Prostate gland (tissue), 2 donors: ENCODE results near the gene UST.

Experiments
- POLR2A ChIP-seq: fragments of 450-650 bp; IDR thresholded peaks from one replicate; pipeline ENCODE4 v1.6.1; 2016; ENCODE audit warnings: antibody characterized with exemption, mild to moderate bottlenecking
- POLR2AphosphoS5 ChIP-seq: sonication (generic); formaldehyde crosslinking; IDR thresholded peaks from one replicate; pipeline ENCODE4 v1.6.1; 2017; ENCODE audit warnings: antibody characterized with exemption
- TF ChIP-seq, protein P1 (sequence below), 4 experiments: fragments of 200-600 bp in 2 of 4; fragments of 450-650 bp in 2 of 4; sonication (generic) in 2 of 4; IDR thresholded peaks; 1 replicate in 3 of 4; 2 replicates in 1 of 4; pipeline ENCODE4 v1.5.1; 2016 to 2019; ENCODE audit warnings: antibody characterized with exemption in 4 of 4, mild to moderate bottlenecking in 2 of 4, moderate library complexity in 2 of 4

DNA sequence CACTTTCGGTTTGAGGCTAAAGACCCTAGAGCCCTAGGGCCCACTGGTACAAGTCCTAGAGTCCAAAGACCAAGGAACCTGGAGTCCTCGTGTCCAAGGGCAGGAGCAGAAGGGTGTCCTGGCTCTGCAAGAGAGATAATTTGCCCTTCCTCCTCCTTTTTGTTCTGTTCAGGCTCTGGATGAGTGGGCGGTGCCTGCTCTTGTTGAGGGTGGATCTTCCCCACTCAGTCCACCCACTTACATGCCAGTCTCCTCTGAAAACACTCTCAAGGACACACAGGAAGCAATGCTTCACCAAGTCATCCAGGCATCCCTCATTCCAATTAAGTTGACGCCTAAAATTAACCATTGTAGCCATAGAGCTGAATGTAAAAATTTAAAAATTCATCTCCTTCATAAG lies 102.1 kb downstream of the UST start:
- TF ChIP-seq, protein P1, sequence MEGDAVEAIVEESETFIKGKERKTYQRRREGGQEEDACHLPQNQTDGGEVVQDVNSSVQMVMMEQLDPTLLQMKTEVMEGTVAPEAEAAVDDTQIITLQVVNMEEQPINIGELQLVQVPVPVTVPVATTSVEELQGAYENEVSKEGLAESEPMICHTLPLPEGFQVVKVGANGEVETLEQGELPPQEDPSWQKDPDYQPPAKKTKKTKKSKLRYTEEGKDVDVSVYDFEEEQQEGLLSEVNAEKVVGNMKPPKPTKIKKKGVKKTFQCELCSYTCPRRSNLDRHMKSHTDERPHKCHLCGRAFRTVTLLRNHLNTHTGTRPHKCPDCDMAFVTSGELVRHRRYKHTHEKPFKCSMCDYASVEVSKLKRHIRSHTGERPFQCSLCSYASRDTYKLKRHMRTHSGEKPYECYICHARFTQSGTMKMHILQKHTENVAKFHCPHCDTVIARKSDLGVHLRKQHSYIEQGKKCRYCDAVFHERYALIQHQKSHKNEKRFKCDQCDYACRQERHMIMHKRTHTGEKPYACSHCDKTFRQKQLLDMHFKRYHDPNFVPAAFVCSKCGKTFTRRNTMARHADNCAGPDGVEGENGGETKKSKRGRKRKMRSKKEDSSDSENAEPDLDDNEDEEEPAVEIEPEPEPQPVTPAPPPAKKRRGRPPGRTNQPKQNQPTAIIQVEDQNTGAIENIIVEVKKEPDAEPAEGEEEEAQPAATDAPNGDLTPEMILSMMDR (IDR thresholded peaks at IDR 0.05): no peak
- TF ChIP-seq POLR2A (no peak), POLR2AphosphoS5 (no peak)
